GM19452 (cell line): ENCODE data around the gene LYSMD2.

Experiments
- ATAC-seq: cut with Tn5 transposase; IDR thresholded peaks from one replicate; pipeline ENCODE4 v1.9.1; 2021; ENCODE audit not compliant: unreplicated experiment

LYSMD2 gene

DNA sequence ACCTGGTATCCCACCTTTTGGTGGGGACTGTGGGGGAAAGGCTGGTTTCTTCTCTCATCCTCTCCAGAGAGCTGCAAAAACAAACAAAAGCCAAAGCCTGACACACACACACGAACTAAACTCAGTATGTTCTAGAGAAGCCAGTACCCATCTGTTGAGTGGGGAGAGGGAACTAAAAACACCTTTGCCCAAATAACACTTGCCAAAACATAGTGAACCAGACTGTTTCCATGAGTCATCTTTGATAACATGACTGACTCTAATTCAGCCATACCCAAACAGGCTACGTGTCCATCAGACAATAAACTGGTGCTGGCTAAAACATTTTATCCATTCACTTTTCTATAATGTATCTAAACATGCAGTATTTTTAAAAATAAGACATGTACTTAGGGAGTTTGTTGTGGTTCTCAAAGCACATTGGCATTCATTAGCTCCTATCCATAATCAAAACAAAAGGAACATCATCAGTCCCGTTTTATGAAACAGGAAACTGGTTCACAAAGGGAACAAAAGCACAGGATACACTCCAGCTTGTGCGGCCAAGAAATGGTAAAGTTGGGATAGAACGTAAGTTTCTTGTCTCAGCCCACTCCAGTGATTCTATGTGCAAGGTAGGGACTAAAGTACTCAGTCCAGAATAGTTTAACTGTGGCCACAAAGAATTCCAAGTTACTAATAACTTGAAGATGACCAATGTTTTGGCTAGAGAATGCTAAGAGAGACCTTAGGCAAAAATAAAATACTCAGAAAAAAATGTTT, 16.1 kb downstream of the LYSMD2 start:
- ATAC-seq = no peak

GRCh38 chr15:51720201-51720995, 17.1 kb downstream of the LYSMD2 start:
- no peak for ATAC-seq

- no peak for ATAC-seq
Observed at GRCh38 chr15:51718746-51719145, 18.7 kb downstream of the LYSMD2 start.

DNA sequence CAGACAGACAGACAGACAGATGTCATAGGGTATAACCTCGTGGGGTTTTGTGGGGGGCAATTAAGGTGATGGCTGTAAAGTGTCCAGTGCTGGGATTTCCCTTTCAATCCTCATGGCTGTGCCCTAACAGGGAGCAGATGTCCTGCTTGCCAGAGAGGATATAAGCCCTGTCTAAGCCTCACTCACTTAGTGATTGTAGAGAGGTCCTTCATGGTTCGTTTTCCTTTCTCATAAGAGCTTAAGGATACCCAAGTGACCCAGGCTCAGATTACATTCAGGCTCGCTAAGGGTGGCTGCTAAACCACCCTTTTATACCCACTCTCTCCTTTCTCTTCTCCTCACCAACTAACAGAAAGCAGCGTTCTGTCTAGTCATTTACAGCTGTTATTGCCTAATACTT, 19.2 kb downstream of the LYSMD2 start:
- ATAC-seq = no peak

GRCh38 chr15:51714911-51715310, 22.5 kb downstream of the LYSMD2 start:
- ATAC-seq = no peak

- ATAC-seq = no peak
Observed at GRCh38 chr15:51714162-51714561, 23.3 kb downstream of the LYSMD2 start.

- no peak for ATAC-seq
Observed at GRCh38 chr15:51709031-51709430, 28.4 kb downstream of the LYSMD2 start.

DNA sequence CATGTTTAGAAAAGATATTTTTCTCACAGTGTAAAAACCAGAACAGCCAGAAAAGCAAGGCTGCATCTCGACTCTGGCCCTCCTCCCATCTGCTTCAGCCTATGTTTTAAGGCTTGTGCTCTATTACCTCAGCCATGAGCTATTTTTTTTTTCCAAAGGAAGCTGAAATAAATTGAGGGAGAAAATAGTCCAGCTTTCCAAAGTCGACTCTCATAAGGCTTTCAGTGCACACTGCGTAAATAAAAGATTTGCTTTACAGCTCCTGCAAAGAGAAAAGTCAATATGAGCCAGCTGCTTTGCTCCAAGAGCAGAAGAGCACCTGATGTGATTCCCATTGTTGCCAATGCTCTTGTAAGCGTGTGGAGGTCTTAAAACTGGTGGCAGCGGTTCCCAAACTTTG, 29.4 kb downstream of the LYSMD2 start:
- ATAC-seq = no peak

- ATAC-seq = no peak
Observed at GRCh38 chr15:51706926-51707608, 30.4 kb downstream of the LYSMD2 start.

DNA sequence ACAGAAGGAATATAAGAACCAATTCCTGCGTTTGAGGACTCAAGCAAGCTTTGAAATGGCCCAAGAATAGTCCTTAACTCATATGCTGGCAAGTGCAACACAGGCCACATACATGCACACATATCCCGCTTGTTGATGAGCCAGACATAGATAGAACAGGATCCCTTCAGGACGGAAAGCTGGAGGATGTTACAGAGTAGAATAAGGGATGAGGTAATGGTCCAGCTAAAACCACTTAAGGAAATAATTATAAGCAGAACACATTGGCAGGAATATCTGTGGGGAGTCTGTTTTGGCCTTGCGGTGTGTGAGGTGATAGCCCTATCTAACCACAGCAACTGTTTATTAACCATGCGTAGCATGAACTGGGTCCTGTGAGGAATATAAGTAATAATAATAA, 31.2 kb downstream of the LYSMD2 start:
- ATAC-seq = no peak

DNA sequence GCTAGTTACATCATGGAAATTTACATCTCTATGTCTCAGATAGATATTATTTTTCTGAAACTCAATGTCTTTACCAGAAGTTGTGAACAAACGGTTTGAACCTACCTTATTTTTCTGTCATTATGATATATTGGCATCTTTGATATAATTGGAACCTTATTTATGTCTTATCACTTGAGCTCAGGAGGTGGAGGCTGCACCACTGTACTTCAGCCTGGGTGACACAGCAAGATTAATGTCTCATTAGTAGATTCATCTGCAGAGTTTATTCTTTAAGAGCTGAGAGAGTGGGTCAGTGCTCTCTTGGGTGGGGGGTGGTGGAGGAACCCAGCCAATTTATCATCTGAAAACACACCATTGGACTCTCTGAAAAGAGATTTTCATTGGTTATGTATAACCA, 34.7 kb downstream of the LYSMD2 start:
- no peak for ATAC-seq

DNA sequence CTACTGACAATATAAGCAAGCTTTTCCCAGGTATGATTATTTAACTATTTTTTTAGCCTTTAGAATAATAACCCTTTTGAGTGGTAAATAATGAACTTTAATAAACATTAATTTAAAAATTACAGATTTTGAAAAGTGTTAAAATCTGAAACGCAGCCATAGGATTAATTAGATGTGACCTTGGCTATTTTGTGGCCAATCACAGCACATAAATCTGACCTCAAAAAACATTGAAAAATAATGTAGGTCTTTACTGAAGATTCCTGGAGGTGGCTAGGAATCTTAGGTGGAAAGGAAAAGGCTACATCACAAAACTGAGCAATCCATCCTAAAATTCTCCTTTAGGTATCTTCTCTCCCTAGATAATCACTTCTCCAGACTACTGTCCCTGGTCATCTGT, 38.1 kb downstream of the LYSMD2 start:
- no peak for ATAC-seq

GRCh38 chr15:51697163-51697562, 40.3 kb downstream of the LYSMD2 start:
- ATAC-seq = no peak

GRCh38 chr15:51696566-51696965, 40.9 kb downstream of the LYSMD2 start:
- no peak for ATAC-seq

DNA sequence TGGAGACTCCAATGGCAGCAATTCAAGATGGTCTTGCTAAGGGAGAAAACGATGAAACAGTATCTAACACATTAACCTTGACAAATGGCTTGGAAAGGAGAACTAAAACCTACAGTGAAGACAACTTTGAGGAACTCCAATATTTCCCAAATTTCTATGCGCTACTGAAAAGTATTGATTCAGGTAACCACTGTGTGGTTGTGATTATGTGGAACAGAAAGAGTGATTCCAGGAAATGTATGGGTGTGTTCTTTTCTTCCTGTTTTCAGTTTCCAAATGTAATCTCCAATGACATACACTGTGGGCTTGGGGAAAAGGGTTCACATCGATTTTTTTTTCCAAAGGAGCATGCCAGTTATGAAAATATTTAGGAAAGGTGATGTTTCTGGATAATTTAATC, 45.3 kb downstream of the LYSMD2 start:
- ATAC-seq = no peak

DNA sequence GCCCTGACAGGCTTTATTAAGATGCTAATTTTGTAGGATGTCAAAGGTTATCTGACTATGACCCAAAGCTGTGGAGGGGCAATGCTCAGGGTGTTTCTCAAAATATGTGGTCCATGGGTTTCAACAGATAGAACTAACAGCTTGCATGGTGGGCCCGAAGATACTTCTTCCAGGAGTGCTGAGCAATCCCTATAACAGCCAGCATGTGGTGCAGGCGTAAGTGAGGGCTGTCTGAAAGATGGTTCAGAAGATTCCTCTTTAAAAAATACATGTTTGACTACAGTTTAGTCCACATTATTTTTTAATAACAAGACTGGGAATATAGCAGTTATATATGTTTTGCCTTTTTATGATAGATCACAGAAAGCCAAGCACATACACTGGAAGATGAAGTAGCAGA, 48.6 kb downstream of the LYSMD2 start:
- ATAC-seq = no peak

- no peak for ATAC-seq
Observed at GRCh38 chr15:51687565-51687964, 49.9 kb downstream of the LYSMD2 start.

- no peak for ATAC-seq
Observed at GRCh38 chr15:51681303-51681963, 56.0 kb downstream of the LYSMD2 start, which contains the start of gene SCG3. Gene SCG3, plus strand, starts transcription at chr15:51681503. Its CDS starts 253 bp downstream, at chr15:51681756.

DNA sequence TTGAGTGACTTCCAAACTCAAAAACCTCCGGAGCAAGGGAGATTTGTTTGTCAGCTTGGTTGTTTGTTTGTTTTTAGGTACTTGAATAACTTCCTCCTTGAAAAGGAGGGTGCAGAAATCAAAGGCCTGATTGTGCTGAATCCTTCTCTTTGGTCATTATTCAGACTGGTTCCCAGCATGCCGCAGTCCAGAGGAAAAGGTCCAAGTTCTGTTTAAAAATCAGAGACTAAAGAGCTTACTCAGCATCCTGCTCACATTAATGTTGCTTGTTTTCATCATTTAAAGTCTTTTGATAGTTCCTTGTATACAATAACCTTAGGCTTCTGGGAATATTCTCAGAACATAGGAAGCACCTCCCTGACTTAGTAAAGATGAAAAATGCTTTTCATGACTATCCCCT, 57.1 kb downstream of the LYSMD2 start:
- no peak for ATAC-seq

GRCh38 chr15:51678096-51678495, 59.4 kb downstream of the LYSMD2 start:
- ATAC-seq = no peak

DNA sequence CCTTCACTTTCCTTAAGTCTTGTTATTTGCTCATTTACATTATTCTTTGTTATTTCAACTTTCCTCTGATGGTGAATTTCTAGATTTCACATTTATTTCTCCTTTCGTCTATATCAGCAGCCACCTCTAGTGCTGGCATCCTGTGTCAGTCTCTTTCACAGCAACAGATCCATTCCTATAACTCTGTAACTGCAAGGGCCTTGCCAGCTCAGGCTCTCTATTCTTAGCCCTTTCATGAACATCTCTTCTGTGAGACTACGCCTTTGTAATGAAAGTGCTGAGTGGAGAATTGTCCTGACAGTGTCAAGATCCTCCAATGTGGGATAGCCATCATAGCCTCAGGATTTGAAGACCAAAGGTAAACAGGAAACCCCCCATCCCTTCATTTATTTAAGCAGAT, 60.0 kb downstream of the LYSMD2 start:
- no peak for ATAC-seq
